K562 (cell line): ENCODE results near the gene ITPR3. TPM values are rescaled to one million over a fixed set of nuclear protein-coding genes. Genes with fewer than 3 reads are reported as not detected.

ENCODE experiments used
- ARNT ChIP-seq, 2 experiments: fragments of 450-650 bp; IDR thresholded peaks; 2 replicates each; pipeline ENCODE4 v1.6.1; 2016; ENCODE audit warnings: mild to moderate bottlenecking in 1 of 2
- ZNF274 ChIP-seq: IDR thresholded peaks from 2 replicates; pipeline ENCODE4 v1.6.1; 2011; ENCODE audit warnings: low read depth, mild to moderate bottlenecking, low read length, moderate library complexity, borderline replicate concordance
- polyA plus RNA-seq, 8 experiments: library from polyadenylated mRNA; depleted of rRNA in 4 of 8; stranded (reverse) in 5 of 8; unstranded in 3 of 8; fragments of >200 nt; fragmentation: Nextera tagmentation in 2 of 8; fragmentation: Illumina TruSeq in 1 of 8; extraction: Ambion mirVana in 2 of 8; extraction: Trizol in 1 of 8; gene quantifications; 2 replicates each; pipeline versions ENCODE4 v1.2.1 to v1.2.3, GENCODE V29; 2011 to 2014; ENCODE audit warnings: inconsistent platforms in 1 of 8, missing spikeins in 1 of 8
- total RNA-seq, 7 experiments: library from RNA; depleted of rRNA in 6 of 7; stranded (reverse); fragments of >200 nt in 6 of 7; fragmentation: Illumina TruSeq in 2 of 7; extraction: Trizol in 2 of 7; gene quantifications; 2 replicates each; pipeline versions ENCODE4 v1.2.1 to v1.2.3, GENCODE V29; 2011 to 2021; ENCODE audit warnings: low replicate concordance in 1 of 7
- TF ChIP-seq, protein P1 (sequence below): IDR thresholded peaks from 2 replicates; pipeline ENCODE4 v1.6.1; 2011; ENCODE audit not compliant: insufficient read length; ENCODE audit errors: extremely low read depth
- TF ChIP-seq, protein P2 (sequence below): fragments of 250-450 bp; sonication (Bioruptor Pico); IDR thresholded peaks from 2 replicates; pipeline ENCODE4 v1.5.0; 2021; ENCODE audit warnings: mild to moderate bottlenecking, moderate library complexity

Gene ITPR3
- total and polyA plus RNA-seq, 9 of the 15 experiments (the other 6 are each of a cell fraction or from before 2014, with no cell fraction given): 0.39 to 35.7 (median 13.2) TPM

DNA sequence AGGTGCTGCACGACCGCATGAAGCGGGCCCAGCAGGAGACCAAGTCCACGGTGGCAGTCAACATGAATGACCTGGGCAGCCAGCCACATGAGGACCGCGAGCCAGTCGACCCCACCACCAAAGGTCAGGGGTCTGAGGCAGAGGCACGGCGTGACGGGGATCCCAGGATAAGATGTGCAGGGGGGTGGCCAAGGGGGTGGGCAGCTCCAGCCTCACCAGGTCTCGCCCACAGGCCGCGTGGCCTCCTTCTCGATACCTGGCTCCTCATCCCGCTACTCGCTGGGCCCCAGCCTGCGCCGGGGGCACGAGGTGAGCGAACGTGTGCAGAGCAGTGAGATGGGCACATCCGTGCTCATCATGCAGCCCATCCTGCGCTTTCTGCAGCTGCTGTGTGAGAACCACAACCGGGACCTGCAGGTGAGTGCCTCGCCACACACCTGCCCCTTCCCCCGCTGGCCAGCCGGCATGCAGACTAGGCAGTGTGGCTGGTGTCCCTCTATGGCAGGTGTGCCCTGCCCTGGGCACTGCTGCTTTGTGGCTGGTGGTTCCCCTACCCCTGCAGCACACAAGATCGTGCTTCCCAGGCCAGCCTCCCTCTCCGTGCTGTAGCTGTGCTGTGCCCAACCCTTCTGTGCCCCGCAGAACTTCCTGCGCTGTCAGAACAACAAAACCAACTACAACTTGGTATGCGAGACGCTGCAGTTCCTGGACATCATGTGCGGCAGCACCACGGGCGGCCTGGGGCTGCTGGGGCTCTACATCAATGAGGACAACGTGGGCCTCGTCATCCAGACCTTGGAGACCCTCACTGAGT, 64.5 kb downstream of the ITPR3 start (continued):
- TF ChIP-seq, protein P1, sequence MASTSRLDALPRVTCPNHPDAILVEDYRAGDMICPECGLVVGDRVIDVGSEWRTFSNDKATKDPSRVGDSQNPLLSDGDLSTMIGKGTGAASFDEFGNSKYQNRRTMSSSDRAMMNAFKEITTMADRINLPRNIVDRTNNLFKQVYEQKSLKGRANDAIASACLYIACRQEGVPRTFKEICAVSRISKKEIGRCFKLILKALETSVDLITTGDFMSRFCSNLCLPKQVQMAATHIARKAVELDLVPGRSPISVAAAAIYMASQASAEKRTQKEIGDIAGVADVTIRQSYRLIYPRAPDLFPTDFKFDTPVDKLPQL: no peak
- TF ChIP-seq, protein P2, sequence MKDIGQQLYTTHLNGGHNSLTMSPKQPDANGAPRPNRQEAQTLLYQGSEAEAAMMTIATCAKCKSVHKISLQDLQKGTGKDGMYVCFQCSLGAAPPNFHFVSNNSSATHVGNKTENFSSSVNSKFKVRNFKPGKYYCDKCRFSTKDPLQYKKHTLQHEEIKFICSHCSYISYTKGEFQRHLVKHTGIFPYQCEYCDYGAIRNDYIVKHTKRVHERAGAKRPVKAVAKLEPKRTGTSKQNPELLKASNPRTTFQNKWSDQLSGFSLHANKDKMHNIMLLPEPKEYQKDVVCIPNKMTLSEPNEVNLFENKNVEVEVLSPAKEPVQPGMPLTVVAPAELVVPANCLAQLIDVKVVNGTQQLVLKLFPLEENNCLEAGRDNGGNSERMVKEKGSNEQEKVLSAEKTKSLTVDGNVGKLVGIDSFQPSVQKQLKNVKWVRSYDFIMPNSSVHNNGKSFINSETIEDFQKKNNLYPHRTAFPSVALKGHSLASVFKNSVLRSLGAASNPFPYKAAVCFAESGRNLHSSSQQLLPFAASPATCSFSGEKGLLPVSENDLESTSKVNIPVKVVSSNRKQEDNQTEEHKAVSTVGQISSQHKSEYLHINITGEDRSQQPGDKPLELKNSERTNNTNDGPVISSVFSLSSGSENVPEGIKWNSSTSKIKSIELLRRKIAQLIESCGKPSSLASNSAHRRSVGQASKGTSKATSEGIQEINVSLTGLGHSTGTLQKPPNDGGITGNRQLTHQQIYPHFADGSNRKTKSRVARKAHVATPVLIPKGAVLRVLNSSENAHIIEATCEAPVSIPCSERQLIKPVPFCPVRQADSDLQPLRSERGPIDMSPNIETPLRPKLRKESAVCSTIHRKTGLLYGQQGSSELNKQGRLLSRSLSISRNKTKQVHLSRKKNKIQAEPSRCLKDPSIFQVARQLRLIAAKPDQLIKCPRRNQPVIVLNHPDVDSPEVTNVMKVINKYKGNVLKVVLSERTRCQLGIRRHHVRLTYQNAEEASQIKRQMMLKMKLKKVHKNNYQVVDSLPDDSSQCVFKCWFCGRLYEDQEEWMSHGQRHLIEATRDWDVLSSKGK (CRISPR knock-in tag): no peak
- TF ChIP-seq ARNT (IDR thresholded peaks at IDR 0.05): no peak
- TF ChIP-seq ZNF274: no peak
